Glutamatergic neuron (in vitro differentiated cells): ENCODE measurements around the gene MOGAT3. TPM values are rescaled to one million over a fixed set of nuclear protein-coding genes. Genes with fewer than 3 reads are reported as not detected.
"Not testable (repeated sequence)": the region's sequence is repeated elsewhere in the genome, so short reads cannot be mapped to it uniquely, and the experiment has no call there.

ENCODE experiments used
- DNase-seq: peaks from one replicate; pipeline ENCODE4 v3.0.0; 2022
- H3K27ac Mint-ChIP-seq: one replicate; pipeline ENCODE4 v1.8.0; 2020; ENCODE audit warnings: mild to moderate bottlenecking, mixed read lengths, inconsistent platforms; ENCODE audit not compliant: unreplicated experiment
- H3K27me3 Mint-ChIP-seq: one replicate; pipeline ENCODE4 v1.8.0; 2020; ENCODE audit warnings: mild to moderate bottlenecking, moderate library complexity, mixed read lengths, inconsistent platforms; ENCODE audit not compliant: unreplicated experiment
- H3K36me3 Mint-ChIP-seq: one replicate; pipeline ENCODE4 v1.8.0; 2020; ENCODE audit warnings: mild to moderate bottlenecking, mixed read lengths, inconsistent platforms; ENCODE audit not compliant: unreplicated experiment
- H3K4me1 Mint-ChIP-seq: one replicate; pipeline ENCODE4 v1.8.0; 2020; ENCODE audit warnings: mild to moderate bottlenecking, low read depth, mixed read lengths, inconsistent platforms; ENCODE audit not compliant: unreplicated experiment
- H3K4me3 Mint-ChIP-seq: one replicate; pipeline ENCODE4 v1.8.0; 2020; ENCODE audit warnings: mild to moderate bottlenecking, mixed read lengths, inconsistent platforms; ENCODE audit not compliant: unreplicated experiment
- H3K9me3 Mint-ChIP-seq: one replicate; pipeline ENCODE4 v1.8.0; 2020; ENCODE audit warnings: mild to moderate bottlenecking, moderate library complexity, mixed read lengths, inconsistent platforms; ENCODE audit not compliant: unreplicated experiment
- CTCF ChIP-seq: fragments of 200-600 bp; sonication (generic); IDR thresholded peaks from one replicate; pipeline ENCODE4 v1.5.0; 2021; ENCODE audit not compliant: partially characterized antibody, unreplicated experiment
- total RNA-seq: library from RNA; stranded (reverse); fragmentation: NEBNext Ultra II Directional; extraction: Animal tissue kit (Norgen Biotek cat#: 25700); gene quantifications from one replicate; pipeline ENCODE4 v1.2.1, GENCODE V29; 2021; ENCODE audit not compliant: unreplicated experiment

The MOGAT3 gene
- total RNA-seq, 1 donor from 2014 or later = not detected

GRCh38 chr7:101205901-101206664, 5.2 kb upstream of the MOGAT3 start:
- Mint-ChIP-seq H3K4me1 (no peaks in the 10 kb centered on the region), H3K27ac (no peak overlapping the region), H3K27me3 (peaks cover 8% of the 10 kb centered on the region), H3K9me3 (peaks cover 2% of the 10 kb centered on the region), H3K36me3 (no peaks in the 10 kb centered on the region), H3K4me3 (no peak overlapping the region)
- TF ChIP-seq CTCF = no peak
- no peak for DNase-seq

DNA sequence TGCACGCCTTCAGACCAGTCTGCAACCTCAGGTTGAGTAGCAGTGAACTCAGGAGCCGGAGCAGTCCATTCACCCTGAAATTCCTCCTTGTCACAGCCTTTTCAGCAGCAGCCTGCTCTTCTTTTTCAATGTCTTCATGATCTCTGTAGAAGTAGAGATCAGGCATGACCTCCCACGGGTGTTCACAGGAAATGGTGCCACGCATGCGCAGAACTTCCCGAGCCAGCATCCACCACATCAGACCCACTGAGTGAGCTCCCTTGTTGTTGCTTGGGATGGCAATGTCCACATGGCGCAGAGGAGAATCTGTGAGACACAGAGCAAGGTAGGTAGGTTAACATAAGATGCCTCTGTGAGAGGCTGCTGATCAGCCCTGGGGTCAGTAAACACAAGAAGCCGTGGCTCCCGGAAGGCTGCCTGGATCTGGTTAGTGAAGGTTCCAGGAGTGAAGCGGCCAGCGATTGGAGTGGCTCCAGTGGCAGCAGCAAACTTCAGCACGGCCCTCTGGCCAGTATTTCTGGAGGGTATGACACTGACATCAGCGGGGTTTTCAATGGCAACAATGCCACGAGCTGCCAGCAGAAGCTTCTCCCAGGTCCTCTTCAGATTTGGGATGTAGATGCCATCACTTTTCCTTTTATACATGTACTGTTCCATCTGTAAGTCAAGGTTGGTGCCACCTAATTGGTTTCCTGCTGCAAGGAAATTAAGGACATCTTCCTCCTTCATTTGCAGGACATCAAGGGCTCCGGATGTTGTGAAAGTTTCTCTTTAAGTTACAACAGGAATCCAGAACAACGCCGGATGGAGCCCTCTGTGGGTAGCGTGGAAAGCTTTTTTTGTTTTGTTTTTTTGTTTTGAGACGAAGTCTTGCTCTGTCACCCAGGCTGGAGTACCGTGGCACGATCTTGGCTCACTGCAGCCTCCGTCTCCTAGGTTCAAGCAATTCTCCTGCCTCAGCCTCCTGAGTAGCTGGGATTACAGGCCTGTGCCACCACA, 3.2 kb upstream of the MOGAT3 start:
- H3K36me3 Mint-ChIP-seq = not testable (repeated sequence)

DNA sequence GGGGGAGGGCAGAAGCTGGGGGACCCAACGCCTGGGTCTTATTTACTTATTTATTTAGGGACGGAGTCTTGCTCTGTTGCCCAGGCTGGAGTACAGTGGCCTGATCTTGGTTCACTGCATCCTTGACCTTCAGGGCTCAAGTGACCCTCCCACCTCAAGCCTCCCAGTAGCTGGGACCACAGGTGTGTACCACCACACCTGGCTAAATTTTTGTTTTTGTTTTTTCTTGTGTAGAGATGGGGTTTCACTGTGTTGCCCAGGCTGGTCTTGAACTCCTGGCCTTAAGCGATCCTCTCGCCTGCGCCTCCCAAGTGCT, 1.7 kb upstream of the MOGAT3 start:
- Mint-ChIP-seq H3K27ac (no peak overlapping the region), H3K4me3 (no peak overlapping the region), H3K36me3 (no peaks in the 10 kb centered on the region), H3K27me3 (peaks cover 14% of the 10 kb centered on the region), H3K9me3 (no peaks in the 10 kb centered on the region), H3K4me1 (no peaks in the 10 kb centered on the region)
- DNase-seq = no peak
- TF ChIP-seq CTCF = no peak

More for the DNA sequence above, 3.2 kb upstream of the MOGAT3 start:
- H3K4me1 Mint-ChIP-seq, H3K27ac Mint-ChIP-seq, H3K4me3 Mint-ChIP-seq, DNase-seq, H3K9me3 Mint-ChIP-seq: not testable (repeated sequence)
- H3K27me3 Mint-ChIP-seq = peaks cover 14% of the 10 kb centered on the region

GRCh38 chr7:101201695-101202602, 1.1 kb upstream of the MOGAT3 start:
- no peaks in the 10 kb centered on the region for H3K36me3 Mint-ChIP-seq
- H3K9me3 Mint-ChIP-seq = peaks cover 1% of the 10 kb centered on the region
- no peak for DNase-seq
- H3K27ac Mint-ChIP-seq = no peak overlapping the region
- no peaks in the 10 kb centered on the region for H3K4me1 Mint-ChIP-seq
- H3K27me3 Mint-ChIP-seq = peaks cover 14% of the 10 kb centered on the region
- no peak overlapping the region for H3K4me3 Mint-ChIP-seq
- TF ChIP-seq CTCF = no peak

GRCh38 chr7:101200504-101200861, 353 bp downstream of the MOGAT3 start:
- H3K36me3 Mint-ChIP-seq = no peaks in the 10 kb centered on the region
- H3K27ac Mint-ChIP-seq = no peak overlapping the region
- H3K27me3 Mint-ChIP-seq = peaks cover 12% of the 10 kb centered on the region
- no peak for DNase-seq
- peaks cover 1% of the 10 kb centered on the region for H3K9me3 Mint-ChIP-seq
- no peak overlapping the region for H3K4me3 Mint-ChIP-seq
- TF ChIP-seq CTCF = no peak
- no peaks in the 10 kb centered on the region for H3K4me1 Mint-ChIP-seq

GRCh38 chr7:101199522-101199921, 1.3 kb downstream of the MOGAT3 start:
- not testable (repeated sequence) for H3K4me1 Mint-ChIP-seq, H3K9me3 Mint-ChIP-seq, H3K36me3 Mint-ChIP-seq, DNase-seq, H3K27ac Mint-ChIP-seq, H3K4me3 Mint-ChIP-seq
- peaks cover 12% of the 10 kb centered on the region for H3K27me3 Mint-ChIP-seq
